A673 (cell line): ENCODE measurements around the gene PGGT1B.

Source experiments
- CTCF ChIP-seq: fragments of 300-800, 200-600 bp; sonication (generic); conservative IDR thresholded peaks from 2 replicates; pipeline ENCODE4 v1.5.1; 2017; ENCODE audit warnings: low read depth, mild to moderate bottlenecking, antibody characterized with exemption, low read length, moderate library complexity, mixed read lengths
- EZH2 ChIP-seq: fragments of 200-600 bp; sonication (generic); IDR thresholded peaks from 2 replicates; pipeline ENCODE4 v1.6.1; 2017; ENCODE audit warnings: borderline replicate concordance, low read depth, mild to moderate bottlenecking, mixed read lengths, antibody characterized with exemption, low read length; ENCODE audit not compliant: poor library complexity, severe bottlenecking

- TF ChIP-seq CTCF (no peak), EZH2 (no peak)
These were observed 72.8 kb downstream of the PGGT1B start for GRCh38 chr5:115189866-115190265.
